Astrocyte (in vitro differentiated cells and primary cell): Measurements from ENCODE around the gene CYP26C1.

Source experiments
- CTCF ChIP-seq: IDR thresholded peaks from 2 replicates; pipeline ENCODE4 v1.5.1; 2011; ENCODE audit warnings: low read depth, mild to moderate bottlenecking, inconsistent platforms, low read length, moderate library complexity; ENCODE audit not compliant: insufficient read depth
- EZH2 ChIP-seq: IDR thresholded peaks from 2 replicates; pipeline ENCODE4 v1.6.1; 2012; ENCODE audit warnings: mild to moderate bottlenecking, low read length, inconsistent platforms; ENCODE audit not compliant: insufficient read depth

GRCh38 chr10:93103953-93104352 is 43.4 kb downstream of the CYP26C1 start:
- TF ChIP-seq CTCF (no peak), EZH2 (no peak)
